Left ventricle myocardium inferior (tissue), 1 donor: ENCODE data around the gene POU2F1. TPM values are rescaled to one million over a fixed set of nuclear protein-coding genes. Genes with fewer than 3 reads are reported as not detected.

ENCODE experiments used
- DNase-seq: peaks from one replicate; pipeline ENCODE4 v3.0.0-alpha.2; 2020
- H3K27ac ChIP-seq: fragments of 200-600 bp; replicated peaks from 2 replicates; pipeline ENCODE4 v1.8.0; 2021
- H3K27me3 ChIP-seq: fragments of 200-600 bp; 2 replicates; pipeline ENCODE4 v1.8.0; 2021; ENCODE audit warnings: low read depth
- H3K36me3 ChIP-seq: fragments of 200-600 bp; 2 replicates; pipeline ENCODE4 v1.8.0; 2021
- H3K4me1 ChIP-seq: fragments of 200-600 bp; 2 replicates; pipeline ENCODE4 v1.8.0; 2021
- H3K4me3 ChIP-seq: fragments of 200-600 bp; 2 replicates; pipeline ENCODE4 v1.8.0; 2021; ENCODE audit warnings: mild to moderate bottlenecking, moderate library complexity
- H3K9me3 ChIP-seq: fragments of 200-600 bp; replicated peaks from 2 replicates; pipeline ENCODE4 v1.8.0; 2021
- intact Hi-C: fragments of 100-400 bp; cut with micrococcal nuclease; formaldehyde crosslinking; loops from one replicate; pipeline ENCODE4 v1.11.0; 2022
- total RNA-seq: library from RNA; stranded (reverse); fragmentation: NEBNext Ultra II Directional; extraction: Animal tissue kit (Norgen Biotek cat#: 25700); gene quantifications from one replicate; pipeline ENCODE4 v1.2.1, GENCODE V29; 2021
- TF ChIP-seq, protein P1 (sequence below): fragments of 200-600 bp; IDR thresholded peaks from 2 replicates; pipeline ENCODE4 v1.8.0; 2021; ENCODE audit warnings: antibody characterized with exemption, mild to moderate bottlenecking, borderline replicate concordance
- donor health status: DM: no; HTN: yes; CAD: no; lungs with severe emphysema.

Gene POU2F1
- total RNA-seq, 1 donor from 2014 or later, result 7.5 TPM

DNA sequence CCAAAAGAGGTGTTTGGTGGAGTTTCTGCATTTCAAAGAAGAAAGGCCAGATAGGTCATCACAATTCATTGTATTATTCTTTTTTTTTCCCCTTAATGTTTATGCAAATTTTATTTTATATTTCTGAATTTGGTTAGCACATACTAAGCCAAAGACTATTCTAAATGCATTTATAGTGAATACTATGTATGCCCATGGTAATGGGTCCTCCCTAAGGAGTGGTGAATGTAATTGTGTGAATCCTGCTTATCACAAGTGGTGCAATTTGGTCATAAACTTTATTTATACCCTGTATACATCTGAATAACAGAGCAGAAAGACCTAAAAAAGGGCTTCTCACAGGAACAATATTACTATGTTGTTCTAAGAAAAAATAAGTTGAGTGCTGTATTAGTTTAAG is 198.6 kb downstream of the POU2F1 start:
- TF ChIP-seq, protein P1, sequence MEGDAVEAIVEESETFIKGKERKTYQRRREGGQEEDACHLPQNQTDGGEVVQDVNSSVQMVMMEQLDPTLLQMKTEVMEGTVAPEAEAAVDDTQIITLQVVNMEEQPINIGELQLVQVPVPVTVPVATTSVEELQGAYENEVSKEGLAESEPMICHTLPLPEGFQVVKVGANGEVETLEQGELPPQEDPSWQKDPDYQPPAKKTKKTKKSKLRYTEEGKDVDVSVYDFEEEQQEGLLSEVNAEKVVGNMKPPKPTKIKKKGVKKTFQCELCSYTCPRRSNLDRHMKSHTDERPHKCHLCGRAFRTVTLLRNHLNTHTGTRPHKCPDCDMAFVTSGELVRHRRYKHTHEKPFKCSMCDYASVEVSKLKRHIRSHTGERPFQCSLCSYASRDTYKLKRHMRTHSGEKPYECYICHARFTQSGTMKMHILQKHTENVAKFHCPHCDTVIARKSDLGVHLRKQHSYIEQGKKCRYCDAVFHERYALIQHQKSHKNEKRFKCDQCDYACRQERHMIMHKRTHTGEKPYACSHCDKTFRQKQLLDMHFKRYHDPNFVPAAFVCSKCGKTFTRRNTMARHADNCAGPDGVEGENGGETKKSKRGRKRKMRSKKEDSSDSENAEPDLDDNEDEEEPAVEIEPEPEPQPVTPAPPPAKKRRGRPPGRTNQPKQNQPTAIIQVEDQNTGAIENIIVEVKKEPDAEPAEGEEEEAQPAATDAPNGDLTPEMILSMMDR, result no peak
- H3K4me1 ChIP-seq, result peaks cover 6% of the 10 kb centered on the region
- H3K27me3 ChIP-seq, result no peaks in the 10 kb centered on the region
- H3K9me3 ChIP-seq, result no peaks in the 10 kb centered on the region
- intact Hi-C loops, result no loop called here
- no peak for DNase-seq
- H3K36me3 ChIP-seq, result peaks cover 36% of the 10 kb centered on the region
- no peak overlapping the region for H3K27ac ChIP-seq
- no peak overlapping the region for H3K4me3 ChIP-seq

GRCh38 chr1:167420510-167420909 is 199.8 kb downstream of the POU2F1 start:
- Histone ChIP-seq H3K4me3 (no peak overlapping the region), H3K27me3 (no peaks in the 10 kb centered on the region), H3K4me1 (peaks cover 6% of the 10 kb centered on the region), H3K9me3 (no peaks in the 10 kb centered on the region), H3K36me3 (peaks cover 28% of the 10 kb centered on the region), H3K27ac (no peak overlapping the region)
- intact Hi-C loops, result no loop called here
- DNase-seq, result no peak
- TF ChIP-seq, protein P1, result no peak

GRCh38 chr1:167423684-167424619 is 203.3 kb downstream of the POU2F1 start:
- intact Hi-C loops, result no loop called here
- Histone ChIP-seq H3K36me3 (peaks cover 11% of the 10 kb centered on the region), H3K27ac (no peak overlapping the region), H3K9me3 (no peaks in the 10 kb centered on the region), H3K4me1 (peaks cover 18% of the 10 kb centered on the region), H3K4me3 (no peak overlapping the region), H3K27me3 (no peaks in the 10 kb centered on the region)
- no peak for DNase-seq
- TF ChIP-seq, protein P1, result no peak

DNA sequence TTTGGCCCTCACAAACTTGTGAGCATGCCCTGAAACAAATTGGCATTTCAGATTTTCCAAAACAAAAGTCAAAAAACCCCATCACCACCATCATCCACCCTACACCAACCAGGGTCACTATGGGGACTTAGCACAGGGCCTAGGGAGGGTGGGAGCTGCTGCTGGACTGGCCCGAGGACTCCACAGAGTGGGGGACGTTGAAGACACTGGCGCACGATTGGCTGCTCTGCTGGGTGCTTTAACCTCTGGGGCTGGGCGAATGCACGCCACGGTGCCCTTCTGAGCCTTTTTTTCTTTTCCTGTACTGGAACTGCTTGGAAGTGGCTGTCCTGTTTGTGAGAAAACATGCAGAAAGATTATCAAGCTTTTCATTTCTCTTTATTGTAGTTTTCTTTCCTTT is 204.8 kb downstream of the POU2F1 start:
- no peaks in the 10 kb centered on the region for H3K9me3 ChIP-seq
- H3K27me3 ChIP-seq, result no peaks in the 10 kb centered on the region
- DNase-seq, result no peak
- H3K4me3 ChIP-seq, result no peak overlapping the region
- peaks cover 18% of the 10 kb centered on the region for H3K4me1 ChIP-seq
- TF ChIP-seq, protein P1, result no peak
- H3K27ac ChIP-seq, result no peak overlapping the region
- H3K36me3 ChIP-seq, result peaks cover 11% of the 10 kb centered on the region
- intact Hi-C loops, result no loop called here

DNA sequence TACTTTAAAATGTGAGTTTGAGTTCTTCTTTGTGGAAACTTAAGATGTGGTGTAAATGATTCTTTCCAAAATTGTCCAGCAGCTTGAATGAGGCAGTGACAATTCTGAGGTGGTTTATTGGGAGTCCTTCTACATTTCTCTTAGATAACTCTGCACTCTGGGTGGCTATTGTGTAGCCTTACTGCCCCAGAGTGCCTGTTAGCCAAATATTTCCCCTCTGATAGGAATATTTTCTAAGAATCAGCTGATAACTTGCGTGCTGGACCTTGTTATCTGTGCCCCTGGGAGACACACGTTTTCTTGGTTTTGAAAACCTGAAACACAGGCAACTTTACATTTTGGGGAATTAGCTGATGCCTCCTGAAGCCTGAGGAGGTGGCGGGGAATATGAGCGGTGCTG is 206.0 kb downstream of the POU2F1 start:
- DNase-seq, result no peak
- Histone ChIP-seq H3K4me1 (peaks cover 27% of the 10 kb centered on the region), H3K36me3 (peaks cover 11% of the 10 kb centered on the region), H3K4me3 (no peak overlapping the region), H3K27ac (no peak overlapping the region), H3K9me3 (no peaks in the 10 kb centered on the region), H3K27me3 (no peaks in the 10 kb centered on the region)
- intact Hi-C loops, result no loop called here
- TF ChIP-seq, protein P1, result no peak
